GM19397 (cell line): ENCODE data around the gene ROGDI.
"Not testable (repeated sequence)": the region's sequence is repeated elsewhere in the genome, so short reads cannot be mapped to it uniquely, and the experiment has no call there.

Experiments used
- ATAC-seq: cut with Tn5 transposase; IDR thresholded peaks from one replicate; pipeline ENCODE4 v1.9.1; 2021; ENCODE audit warnings: mild to moderate bottlenecking, moderate library complexity; ENCODE audit not compliant: unreplicated experiment

Gene ROGDI

DNA sequence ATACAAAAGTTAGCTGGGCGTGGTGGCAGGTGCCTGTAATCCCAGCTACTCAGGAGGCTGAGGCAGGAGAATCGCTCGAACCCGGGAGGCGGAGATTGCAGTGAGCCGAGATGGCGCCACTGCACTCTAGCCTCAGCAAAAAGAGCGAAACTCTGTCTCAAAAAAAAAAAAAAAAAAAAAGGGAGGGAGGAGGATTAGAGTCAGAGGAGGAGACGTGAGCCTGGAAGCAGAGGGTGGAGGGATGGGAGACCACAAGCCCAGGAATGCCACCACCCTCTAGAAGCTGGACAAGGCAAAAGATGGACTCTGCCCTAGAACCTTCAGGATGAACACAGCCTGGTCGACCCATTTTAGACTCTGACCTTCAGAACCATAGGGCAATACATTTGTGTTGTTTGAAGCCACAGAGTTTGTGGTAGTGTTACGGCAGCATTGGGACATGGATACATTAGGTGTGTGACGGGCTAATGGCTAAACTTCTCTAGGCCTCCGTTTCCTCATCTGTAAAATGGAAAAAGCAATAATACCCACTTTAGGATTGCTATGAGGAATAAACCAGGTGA, 9.4 kb downstream of the ROGDI start:
- ATAC-seq = no peak

DNA sequence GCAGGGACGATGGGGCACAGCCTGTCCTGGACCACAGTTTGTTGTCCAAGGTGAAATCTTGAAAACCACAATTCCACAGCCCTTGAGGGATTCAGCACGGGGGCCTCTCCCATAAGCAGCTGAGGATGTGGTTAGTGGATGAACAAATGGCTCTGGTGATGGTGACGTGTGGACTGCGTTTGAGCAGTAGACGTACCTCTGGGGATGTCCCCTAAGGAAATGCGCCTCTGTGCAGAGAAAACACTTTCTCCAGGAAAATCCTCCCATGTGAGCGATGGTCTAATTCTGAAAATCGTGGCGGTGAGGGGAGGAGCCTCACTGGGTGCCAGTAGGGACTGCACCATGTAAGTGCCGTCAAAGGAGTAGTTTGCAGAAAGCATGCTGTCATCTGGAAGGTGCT, 11.6 kb downstream of the ROGDI start:
- no peak for ATAC-seq

DNA sequence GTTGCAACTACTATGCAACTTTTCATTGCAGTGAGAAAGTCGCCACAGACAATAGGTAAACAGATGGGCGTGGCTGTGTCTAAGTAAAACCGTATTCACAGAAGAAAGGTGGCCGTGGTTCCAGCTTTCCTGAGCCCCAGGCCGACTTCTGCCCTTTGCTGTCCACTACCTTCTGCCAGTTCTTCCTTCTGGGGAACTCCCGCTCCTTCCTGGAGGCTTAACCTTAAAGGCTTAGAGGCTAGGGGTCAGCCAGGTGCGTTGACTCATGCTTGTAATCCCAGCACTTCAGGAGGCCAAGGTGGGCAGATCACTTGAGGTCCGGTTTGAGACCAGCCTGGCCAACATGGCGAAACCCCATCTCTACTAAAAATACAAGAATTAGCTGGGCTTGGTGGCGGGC, 12.2 kb downstream of the ROGDI start:
- no peak for ATAC-seq

DNA sequence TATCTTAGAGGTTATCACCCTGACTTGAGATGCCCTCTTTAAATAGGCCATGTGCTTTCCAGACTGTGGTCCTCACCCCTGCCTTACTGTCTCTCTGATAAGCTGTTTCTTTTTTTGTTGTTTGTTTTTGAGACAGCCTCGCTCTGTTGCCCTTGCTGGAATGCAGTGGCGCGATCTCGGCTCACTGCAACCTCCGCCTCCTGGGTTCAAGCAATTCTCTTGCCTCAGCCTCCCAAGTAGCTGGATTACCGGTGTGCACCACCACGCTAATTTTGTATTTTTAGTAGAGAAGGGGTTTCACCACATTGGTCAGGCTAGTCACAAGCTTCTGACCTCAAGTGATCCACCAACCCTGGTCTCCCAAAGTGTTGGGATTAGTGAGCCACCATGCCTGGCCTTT, 13.5 kb downstream of the ROGDI start:
- ATAC-seq = no peak

DNA sequence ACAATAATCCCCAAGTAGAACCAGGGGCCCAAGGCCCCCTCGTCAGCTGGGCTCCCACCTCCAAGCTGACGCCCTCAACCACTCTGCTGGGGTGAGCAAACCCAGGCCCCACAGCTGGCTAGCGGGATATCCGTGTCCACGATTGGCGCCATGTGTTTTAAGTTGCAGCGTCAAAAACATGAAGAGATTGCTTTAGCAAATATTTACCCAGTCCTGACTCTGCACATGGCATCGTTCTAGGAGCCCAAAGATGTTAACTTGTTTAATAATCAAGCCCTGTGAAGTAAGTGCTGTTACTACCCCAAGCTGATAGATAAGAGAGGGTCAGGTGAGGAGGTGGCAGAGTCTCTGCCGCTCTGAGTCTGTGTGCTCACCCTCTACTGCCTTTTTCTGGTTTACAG, 13.9 kb downstream of the ROGDI start:
- no peak for ATAC-seq

DNA sequence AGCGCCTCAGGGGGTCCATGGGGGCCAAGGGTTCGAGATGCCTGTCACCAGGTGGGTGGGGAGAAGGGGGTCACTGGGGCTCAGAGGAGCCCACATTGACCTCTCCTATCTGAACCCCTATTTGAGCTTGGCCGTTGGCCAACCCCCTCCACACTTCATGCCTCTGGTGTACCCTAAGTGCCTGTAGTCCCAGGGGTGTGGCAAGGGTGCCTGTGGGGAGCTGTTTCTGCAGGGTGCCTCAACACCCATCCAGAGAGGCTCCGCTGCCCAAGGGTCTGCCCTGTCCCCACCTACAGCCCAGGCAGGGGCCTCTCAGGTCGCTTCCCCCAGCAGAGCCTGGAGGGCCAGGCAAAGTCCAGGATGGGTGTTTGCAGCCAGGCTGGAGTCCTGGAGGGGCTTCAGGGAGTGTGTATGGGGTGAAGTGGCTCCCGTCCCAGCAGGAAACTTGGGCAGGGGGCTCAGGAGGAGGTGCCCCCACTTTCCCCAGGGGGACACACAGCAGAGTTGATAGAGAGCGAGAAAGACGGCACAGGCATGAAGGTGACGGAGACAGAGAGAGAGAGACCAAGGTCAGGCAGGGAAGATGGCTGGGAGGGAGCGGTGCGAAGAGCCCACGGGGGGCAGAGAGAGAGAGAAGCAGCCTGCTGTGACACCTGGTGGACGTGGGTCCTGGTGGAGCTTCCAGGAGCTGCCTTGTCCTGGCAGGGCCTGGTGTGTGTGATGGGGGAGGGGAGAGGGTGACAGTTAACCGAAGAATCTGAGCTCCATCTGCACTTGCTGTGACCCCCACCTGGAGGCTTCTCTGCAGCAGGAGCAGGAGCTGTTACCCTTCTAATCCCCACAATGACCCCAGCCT, 14.6 kb downstream of the ROGDI start, which contains the start of gene SEPTIN12:
TSS of gene SEPTIN12 (minus strand) at position 719 of the 856 bp plus-strand sequence. CDS start at position 19, 700 bp downstream.
- ATAC-seq = no peak

DNA sequence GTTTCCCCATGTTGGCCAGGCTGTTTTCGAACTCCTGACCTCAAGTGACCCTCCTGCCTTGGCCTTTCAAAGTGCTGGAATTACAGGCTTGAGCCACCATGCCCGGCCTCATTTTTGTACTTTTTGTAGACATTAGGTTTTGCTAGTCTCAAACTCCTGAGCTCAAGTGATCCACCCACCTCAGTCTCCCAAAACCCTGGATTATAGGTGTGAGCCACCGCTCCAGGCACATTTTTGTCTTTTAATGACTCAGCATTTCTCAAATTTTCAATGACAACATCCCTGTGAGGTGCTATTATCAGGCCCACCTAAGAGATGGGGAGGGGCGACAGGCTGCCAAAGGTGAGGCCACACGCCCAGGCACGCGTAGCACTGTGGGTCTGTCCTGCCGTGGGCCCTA, 15.4 kb downstream of the ROGDI start:
- ATAC-seq = no peak

DNA sequence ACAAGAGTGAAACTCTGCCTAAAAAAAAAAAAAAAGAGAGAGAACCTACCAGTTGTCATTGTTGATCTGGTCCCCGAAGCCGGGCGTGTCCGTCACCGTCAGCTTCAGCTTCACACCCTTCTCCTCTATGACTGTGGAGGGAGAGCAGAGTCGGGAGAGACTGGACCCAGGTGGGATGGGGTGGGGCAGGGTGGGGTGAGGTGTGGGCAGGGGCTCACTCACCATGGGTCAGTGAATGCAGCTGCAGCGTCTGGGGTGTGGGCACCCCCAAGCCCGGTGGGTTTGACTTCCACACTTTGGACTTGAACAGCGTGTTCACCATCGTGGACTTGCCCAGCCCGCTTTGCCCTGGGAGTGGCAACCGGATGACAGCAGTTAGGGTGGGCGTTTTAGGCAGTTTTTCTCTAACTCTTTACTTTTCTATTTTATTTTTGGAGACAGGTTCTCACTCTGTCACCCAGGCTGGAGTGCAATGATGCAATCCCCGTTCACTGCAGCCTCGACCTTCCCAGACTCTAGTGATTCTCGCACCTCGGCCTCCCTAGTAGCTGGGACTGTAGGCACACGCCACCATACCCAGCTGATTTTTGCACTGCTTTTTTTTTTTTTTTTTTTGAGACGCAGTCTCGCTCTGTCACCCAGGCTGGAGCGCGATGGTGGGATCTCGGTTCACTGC, 16.5 kb downstream of the ROGDI start:
- no peak for ATAC-seq

DNA sequence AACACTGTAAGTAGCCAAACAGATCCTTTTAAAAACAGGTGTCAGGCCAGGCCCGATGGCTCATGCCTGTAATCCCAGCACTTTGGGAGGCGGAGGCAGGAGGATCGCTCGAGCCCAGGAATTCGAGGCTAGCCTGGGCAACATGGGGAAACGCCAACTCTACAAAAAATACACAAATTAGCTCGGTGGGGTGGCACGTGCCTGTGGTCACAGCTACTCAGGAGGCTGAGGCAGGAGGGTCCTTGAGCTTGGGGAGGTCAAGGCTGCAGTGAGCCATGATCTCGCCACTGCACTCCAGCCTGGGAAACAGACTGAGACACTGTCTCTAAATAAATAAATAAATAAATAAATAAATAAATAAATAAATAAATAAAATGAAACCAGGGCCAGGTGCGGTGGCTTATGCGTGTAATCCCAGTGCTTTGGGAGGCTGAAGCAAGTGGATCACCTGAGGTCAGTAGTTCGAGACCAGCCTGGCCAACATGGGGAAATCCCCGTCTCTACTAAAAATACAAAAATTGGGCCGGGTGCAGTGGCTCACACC, 17.9 kb downstream of the ROGDI start:
- not testable (repeated sequence) for ATAC-seq

DNA sequence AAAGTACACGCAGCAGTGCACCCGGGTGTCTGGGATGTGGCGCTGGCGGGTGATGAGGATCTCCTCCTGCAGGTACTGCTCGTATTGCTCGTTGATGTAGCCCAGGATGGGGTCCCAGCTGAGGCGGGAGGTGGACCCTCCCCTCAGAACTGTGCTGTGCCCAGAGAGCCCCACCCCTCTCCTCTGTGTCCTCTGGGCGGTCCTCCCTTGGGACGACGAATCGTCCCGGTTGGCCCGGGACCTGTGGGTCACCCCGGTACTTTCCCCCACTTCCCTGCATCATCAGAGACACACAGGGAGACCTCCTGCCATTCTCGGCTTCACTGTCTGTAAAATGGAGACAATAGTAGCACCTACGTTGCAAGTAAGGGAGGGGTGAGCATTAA, 18.5 kb downstream of the ROGDI start:
- no peak for ATAC-seq

DNA sequence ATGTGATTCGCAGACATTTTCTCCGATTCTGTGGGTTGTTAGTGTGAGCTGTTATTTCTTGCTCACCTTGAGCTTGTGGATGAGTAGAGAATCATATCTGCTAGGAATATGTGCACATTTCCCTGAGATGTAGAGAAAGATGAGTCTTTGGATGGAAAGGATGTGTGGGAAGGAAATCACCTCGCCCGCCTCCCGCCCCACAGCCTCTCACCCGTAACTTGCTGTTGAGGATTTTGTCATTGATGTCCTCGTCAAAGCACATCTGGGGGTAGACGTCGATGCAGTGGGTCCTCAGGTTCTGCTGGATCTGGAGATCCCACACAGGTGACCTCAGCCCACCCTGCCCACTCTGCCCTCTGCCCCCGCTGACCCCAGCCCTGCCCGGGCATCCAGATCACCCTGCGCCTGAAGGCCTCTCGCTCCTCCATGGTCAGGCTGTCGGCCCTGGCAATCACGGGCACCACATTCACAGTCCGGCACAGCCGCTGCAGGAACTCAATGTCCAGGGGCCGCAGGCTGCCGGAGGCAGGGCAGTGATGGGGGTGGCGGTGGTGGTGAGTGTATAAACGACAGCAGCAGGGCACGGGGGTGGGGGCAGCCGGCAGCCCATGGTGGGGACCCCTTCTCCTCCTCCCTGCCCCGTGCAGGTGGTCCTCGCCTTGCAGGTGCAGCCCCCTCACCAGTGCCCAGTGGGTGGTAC, 19.0 kb downstream of the ROGDI start:
- ATAC-seq = no peak

DNA sequence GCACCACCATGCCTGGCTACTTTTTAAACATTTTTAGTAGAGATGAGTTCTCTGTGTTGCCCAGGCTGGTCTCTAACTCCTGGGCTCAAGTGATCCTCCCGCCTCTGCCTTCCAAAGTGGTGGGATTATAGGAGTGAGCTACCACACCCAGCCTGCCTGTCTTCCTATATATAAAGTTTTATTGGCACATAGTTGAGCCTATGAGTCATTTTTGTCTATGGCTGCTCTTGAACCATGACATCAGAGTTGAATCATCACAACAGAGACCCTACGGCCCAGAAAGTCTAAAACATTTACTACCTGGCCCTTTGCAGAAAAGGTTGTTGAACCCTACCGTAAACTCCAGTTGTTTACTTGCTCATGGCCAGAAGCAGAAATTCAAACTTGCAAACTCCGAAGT, 22.2 kb downstream of the ROGDI start:
- no peak for ATAC-seq

DNA sequence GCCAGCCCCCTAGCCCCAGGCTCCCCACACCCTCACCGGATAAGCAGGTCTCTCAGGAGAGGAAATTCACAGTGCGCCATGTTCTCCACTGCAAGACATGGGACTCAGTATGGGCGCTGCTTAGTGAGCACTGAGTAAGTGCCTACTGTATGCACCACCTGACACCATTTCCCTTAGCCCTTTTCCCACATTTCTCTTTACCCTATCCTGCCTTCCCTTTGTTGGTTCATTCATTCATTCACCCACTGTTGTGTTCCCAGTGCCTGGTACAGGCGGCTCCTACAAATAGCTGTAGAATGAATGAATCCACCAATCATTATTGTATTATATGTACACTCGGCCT, 24.4 kb downstream of the ROGDI start:
- no peak for ATAC-seq

DNA sequence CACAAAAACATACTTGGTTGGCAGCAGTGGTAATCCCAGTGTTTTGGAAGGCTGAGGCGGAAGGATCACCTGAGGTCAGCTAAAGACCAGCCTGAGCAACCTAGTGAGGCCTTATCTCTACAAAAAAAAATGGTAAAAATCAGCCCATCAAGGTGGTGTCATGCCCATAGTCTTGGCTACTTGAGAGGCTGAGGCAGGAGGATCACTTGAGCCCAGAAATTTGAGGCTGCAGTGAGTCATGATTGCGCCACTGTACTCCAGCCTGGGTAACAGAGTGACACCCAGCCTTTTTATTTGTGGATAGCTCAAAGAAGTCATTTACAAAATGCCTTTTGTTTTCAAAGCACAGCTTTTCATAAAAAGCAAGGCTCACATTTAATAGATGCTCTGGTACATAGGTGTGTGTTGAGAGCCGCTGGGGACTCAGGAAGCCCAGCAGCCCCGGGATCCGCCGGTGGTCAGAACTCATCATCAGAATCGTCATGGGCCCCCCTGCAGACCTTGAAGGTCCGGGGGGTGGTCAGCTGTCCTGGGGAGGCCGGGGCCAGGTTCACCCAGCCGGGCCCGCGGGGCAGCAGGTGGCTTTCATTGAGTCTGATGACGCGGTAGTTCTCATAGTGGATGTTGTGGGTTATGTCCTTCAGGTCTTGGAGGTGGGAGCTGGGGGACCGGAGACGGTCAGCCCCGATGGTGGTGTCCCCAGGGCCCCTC, 24.9 kb downstream of the ROGDI start:
- no peak for ATAC-seq

DNA sequence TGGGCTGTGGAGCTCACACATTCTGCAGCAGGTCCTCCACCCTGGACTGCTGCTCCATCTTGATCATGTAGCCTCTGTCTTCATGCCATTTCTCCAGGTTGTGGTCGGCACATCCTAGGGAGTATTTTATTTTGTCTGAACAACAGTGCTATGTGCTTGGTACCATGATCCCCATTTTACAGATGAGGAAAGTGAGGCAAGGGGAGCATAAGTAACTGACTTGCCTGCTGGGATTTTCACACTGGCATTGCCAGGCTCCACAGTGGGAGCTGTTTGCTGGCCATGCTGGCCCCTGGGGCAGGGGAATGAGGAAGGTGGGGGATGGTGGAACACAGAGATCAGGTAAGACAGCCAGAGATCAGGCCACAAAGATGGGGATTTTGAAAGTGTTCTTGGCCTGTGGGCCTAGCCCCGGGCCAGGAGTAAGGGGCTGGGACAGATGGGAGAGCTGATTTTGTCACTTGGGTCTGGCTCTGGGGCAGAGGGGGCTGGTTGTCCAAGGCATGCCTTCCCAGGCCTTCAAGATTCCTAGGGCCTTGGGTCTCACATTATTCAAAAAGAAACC, 26.2 kb downstream of the ROGDI start:
- ATAC-seq = no peak

DNA sequence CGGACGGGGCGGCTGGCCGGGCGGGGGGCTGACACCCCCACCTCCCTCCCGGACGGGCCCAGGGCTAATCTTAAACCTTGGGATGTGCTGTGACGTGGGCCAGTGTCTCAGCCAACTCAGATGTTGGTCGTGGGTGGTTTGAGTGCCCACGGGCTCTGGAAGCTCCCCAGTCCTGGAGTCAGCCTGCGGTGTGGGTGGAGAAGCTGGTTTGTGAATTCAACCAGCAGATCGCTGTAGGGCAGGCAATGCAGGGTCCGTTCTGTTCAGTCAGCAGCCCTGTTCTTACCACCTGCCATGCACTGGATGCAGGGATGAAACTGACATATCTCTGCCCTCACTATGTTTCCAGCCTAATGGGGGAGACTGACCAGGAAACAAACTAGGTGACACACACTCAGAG, 27.4 kb downstream of the ROGDI start:
- ATAC-seq = no peak

DNA sequence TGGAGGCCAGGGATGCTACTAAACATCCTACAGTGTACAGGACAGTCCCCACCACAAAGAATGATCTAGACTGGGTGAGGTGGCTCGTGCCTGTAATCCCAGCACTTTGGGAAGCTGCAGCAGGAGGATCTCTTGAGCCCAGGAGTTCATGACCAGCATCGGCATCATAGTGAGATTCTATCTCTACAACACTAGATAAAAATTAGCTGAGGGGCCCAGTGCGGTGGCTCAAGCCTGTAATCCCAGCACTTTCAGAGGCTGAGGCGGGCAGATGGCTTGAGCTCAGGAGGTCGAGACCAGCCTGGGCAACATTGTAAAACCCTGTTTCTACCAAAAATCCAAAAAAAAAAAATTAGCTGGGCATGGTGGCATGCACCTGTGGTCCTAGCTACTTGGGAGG, 30.1 kb downstream of the ROGDI start:
- ATAC-seq = no peak

DNA sequence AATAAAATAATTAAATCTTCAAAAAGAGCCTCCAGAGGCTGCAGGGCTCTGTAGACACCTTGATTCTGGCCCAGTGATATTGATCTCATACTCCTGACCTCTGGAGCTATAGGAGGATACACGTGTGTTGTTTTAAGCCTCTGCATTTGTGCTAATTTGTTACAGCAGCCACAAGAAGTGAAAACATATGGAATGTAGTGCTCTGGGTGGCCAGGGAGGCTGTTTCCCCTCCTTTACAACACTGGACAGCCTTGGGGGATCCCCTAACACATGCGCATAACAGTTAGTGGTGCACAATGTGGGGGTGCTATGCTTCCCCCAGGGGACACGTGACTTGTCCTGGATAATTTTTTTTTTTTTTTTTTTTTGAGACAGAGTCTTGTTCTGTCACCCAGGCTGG, 30.8 kb downstream of the ROGDI start:
- ATAC-seq = no peak

DNA sequence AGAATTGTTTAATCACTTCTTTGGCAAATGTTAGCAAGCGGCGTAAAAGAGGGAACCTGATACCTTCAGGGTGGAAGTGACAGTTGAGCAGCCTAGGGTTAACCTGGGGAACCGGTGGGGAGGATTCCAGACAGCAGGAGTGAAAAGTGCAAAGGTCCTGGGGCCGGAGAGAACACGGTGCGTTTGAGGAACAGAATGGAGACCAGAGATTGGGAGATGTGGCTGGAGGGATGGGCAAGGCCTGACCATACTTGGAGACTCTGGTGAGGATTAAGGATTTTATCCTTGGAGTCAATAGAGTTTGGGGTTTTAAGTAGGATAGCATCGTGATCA, 33.2 kb downstream of the ROGDI start:
- ATAC-seq = no peak

DNA sequence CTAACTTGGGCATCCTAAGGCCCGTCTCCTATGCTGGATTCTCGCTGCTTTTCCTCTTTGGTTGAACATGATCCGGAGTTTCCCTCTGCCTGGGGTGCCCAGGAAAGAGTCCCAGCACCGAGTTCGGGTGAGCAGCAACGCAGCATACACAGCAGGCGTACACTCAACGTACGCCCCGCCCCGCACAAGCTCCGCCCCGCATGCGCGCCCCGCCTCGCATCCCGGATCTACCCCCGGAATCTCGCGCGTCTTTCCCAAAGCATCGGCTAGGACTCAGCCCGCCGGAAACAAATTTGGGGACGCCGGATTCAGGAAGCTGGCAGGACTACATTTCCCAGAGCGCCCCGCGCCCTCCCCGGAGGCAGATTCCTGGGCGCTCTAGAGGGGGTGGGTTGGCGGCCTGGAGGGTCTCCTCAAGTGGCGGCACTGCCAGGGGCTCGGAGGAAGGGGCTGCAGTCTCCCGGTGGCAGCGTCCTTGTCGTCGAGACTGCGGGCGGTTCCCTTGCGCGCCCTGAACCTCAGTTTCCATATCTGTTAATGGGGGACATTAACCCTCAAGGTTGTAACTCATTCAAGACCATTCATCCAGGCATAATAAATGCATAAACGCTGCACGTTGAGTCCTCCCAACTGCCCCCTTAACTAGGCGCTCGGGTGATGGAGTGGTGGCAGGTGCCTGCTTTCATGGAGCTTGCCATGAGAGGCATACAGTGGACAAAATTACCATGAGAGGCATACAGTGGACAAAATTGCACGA, 33.7 kb downstream of the ROGDI start:
- peak; percentile 69 for ATAC-seq
